PC-3 (cell line): ENCODE data around the gene NHERF2.

Experiments
- EZH2 ChIP-seq: fragments of 300-600 bp; sonication (generic); IDR thresholded peaks from one replicate; pipeline ENCODE4 v1.6.1; 2017; ENCODE audit warnings: antibody characterized with exemption, mild to moderate bottlenecking, low read length; ENCODE audit not compliant: unreplicated experiment
- EZH2phosphoT487 ChIP-seq: fragments of 300-600 bp; sonication (generic); IDR thresholded peaks from 2 replicates; pipeline ENCODE4 v1.6.1; 2018; ENCODE audit warnings: mild to moderate bottlenecking, antibody characterized with exemption, low read length, borderline replicate concordance
- TF ChIP-seq, protein P1 (sequence below): fragments of 300-600 bp; sonication (generic); conservative IDR thresholded peaks from 2 replicates; pipeline ENCODE4 v1.5.1; 2017; ENCODE audit warnings: antibody characterized with exemption, low read depth, mild to moderate bottlenecking, low read length

DNA sequence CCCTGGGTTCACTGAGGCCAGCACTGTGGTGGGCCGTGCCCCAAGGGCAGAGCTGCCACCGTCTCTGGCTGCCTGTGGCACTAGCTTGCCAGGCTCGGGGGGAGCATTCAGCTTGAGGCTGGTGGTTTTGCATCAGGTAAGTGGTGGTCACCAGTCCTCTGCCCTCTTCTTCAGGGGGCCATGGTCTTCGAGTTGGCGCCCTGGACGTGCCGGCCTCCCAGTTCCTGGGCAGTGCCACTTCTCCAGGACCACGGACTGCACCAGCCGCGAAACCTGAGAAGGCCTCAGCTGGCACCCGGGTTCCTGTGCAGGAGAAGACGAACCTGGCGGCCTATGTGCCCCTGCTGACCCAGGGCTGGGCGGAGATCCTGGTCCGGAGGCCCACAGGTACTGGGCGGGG is 53.3 kb downstream of the NHERF2 start:
- TF ChIP-seq, protein P1, sequence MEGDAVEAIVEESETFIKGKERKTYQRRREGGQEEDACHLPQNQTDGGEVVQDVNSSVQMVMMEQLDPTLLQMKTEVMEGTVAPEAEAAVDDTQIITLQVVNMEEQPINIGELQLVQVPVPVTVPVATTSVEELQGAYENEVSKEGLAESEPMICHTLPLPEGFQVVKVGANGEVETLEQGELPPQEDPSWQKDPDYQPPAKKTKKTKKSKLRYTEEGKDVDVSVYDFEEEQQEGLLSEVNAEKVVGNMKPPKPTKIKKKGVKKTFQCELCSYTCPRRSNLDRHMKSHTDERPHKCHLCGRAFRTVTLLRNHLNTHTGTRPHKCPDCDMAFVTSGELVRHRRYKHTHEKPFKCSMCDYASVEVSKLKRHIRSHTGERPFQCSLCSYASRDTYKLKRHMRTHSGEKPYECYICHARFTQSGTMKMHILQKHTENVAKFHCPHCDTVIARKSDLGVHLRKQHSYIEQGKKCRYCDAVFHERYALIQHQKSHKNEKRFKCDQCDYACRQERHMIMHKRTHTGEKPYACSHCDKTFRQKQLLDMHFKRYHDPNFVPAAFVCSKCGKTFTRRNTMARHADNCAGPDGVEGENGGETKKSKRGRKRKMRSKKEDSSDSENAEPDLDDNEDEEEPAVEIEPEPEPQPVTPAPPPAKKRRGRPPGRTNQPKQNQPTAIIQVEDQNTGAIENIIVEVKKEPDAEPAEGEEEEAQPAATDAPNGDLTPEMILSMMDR = no peak
- TF ChIP-seq EZH2 (no peak), EZH2phosphoT487 (no peak)
